HepG2 (cell line): ENCODE measurements around the gene EPC2. TPM values are rescaled to one million over a fixed set of nuclear protein-coding genes. Genes with fewer than 3 reads are reported as not detected.

ENCODE experiments used
- ATAC-seq: fragments of 200-7000 bp; cut with Tn5 transposase; 3 replicates; pipeline ENCODE4 v1.9.1; 2020; ENCODE audit warnings: mild to moderate bottlenecking, moderate library complexity
- BruUV-seq: library from RNA; stranded (reverse); fragments of 400-500 nt; replicated peaks from 2 replicates; lab custom pipeline; 2021; lab: Mats Ljungman, UMichigan
- CTCF ChIA-PET: fragments of 300-600 bp; formaldehyde crosslinking; extraction: SDS; loops from one replicate; lab custom pipeline; 2021; ENCODE audit warnings: low total read pairs, inconsistent platforms, low intra/inter-chr PET ratio; lab: Yijun Ruan, JAX
- POLR2A ChIA-PET: fragments of 350-600 bp; sonication (Branson Sonifier 250); formaldehyde crosslinking; loops from one replicate; lab custom pipeline; 2020; ENCODE audit warnings: antibody characterized with exemption, inconsistent platforms; lab: Yijun Ruan, JAX
- DNase-seq: peaks from one replicate; pipeline ENCODE4 v3.0.0-alpha.2; 2015; ENCODE audit warnings: low spot score
- FAIRE-seq: peaks from 3 replicates; lab custom pipeline; 2011; peaks lifted over from hg19 to GRCh38; lab: Jason Lieb, UNC
- H2AFZ ChIP-seq: one replicate; pipeline ENCODE4 v1.6.1; 2011; ENCODE audit warnings: low read length, inconsistent platforms
- H3K27ac ChIP-seq: fragments of 300-600 bp; 3 replicates; pipeline ENCODE4 v1.8.0; 2011; ENCODE audit warnings: mixed run types, mild to moderate bottlenecking, mixed read lengths, low read length, inconsistent platforms; ENCODE audit not compliant: insufficient read depth; ENCODE audit errors: extremely low read length
- H3K27me3 ChIP-seq, 2 experiments: fragments of 200-600 bp in 1 of 2; 2 replicates in 1 of 2; 3 replicates in 1 of 2; pipeline versions ENCODE4 v1.6.0 to v1.8.0; 2011; ENCODE audit warnings: low read length in 2 of 2, mild to moderate bottlenecking in 2 of 2, moderate library complexity in 2 of 2, inconsistent platforms in 1 of 2; ENCODE audit not compliant: insufficient read depth in 2 of 2, control insufficient read depth in 1 of 2
- H3K36me3 ChIP-seq, 2 experiments: fragments of 200-600 bp in 1 of 2; replicated peaks in 1 of 2; 2 replicates in 1 of 2; 3 replicates in 1 of 2; pipeline versions ENCODE4 v1.5.1 to v1.8.0; 2011; ENCODE audit warnings: low read length in 2 of 2, inconsistent platforms in 1 of 2; ENCODE audit not compliant: insufficient read depth in 2 of 2, control insufficient read depth in 1 of 2
- H3K4me1 ChIP-seq: 2 replicates; pipeline ENCODE4 v1.5.1; 2012; ENCODE audit warnings: low read length, inconsistent platforms; ENCODE audit not compliant: insufficient read depth
- H3K4me2 ChIP-seq: 2 replicates; pipeline ENCODE4 v1.6.0; 2011; ENCODE audit warnings: low read depth, low read length, inconsistent platforms
- H3K4me3 ChIP-seq, 3 experiments: fragments of 200-600 bp in 1 of 3; sonication (generic), shearing (Covaris generic) in 1 of 3; replicated peaks in 1 of 3; 2 replicates each; pipeline ENCODE4 v1.5.1; 2011 to 2016; ENCODE audit warnings: low read length in 3 of 3, inconsistent platforms in 2 of 3, low read depth in 2 of 3, mild to moderate bottlenecking in 2 of 3, control low read depth in 1 of 3, mixed read lengths in 1 of 3; ENCODE audit not compliant: insufficient read depth in 1 of 3
- H3K79me2 ChIP-seq: one replicate; pipeline ENCODE4 v1.6.1; 2011; ENCODE audit warnings: low read length, inconsistent platforms; ENCODE audit not compliant: insufficient read depth
- H3K9ac ChIP-seq: 2 replicates; pipeline ENCODE4 v1.6.0; 2011; ENCODE audit warnings: mild to moderate bottlenecking, low read depth, low read length, inconsistent platforms; ENCODE audit not compliant: insufficient read depth
- H3K9me3 ChIP-seq: 2 replicates; pipeline ENCODE4 v1.5.1; 2012; ENCODE audit warnings: mild to moderate bottlenecking, low read length
- H4K20me1 ChIP-seq: 2 replicates; pipeline ENCODE4 v1.6.0; 2011; ENCODE audit warnings: inconsistent platforms, mild to moderate bottlenecking, low read length, moderate library complexity; ENCODE audit not compliant: insufficient read depth
- EP300 ChIP-seq, 3 experiments: sonication (generic) in 1 of 3; formaldehyde crosslinking in 1 of 3; IDR thresholded peaks; 2 replicates each; pipeline versions ENCODE4 v1.5.1 to v1.6.1; 2011 to 2020; ENCODE audit warnings: low read depth in 2 of 3, low read length in 2 of 3, borderline replicate concordance in 1 of 3, improper control_type of control experiment in 1 of 3, mild to moderate bottlenecking in 1 of 3, missing genetic modification reagents in 1 of 3, moderate library complexity in 1 of 3
- SNRNP70 ChIP-seq: fragments of 200-400 bp; formaldehyde crosslinking; IDR thresholded peaks from 2 replicates; pipeline ENCODE4 v1.6.1; 2017; ENCODE audit warnings: mild to moderate bottlenecking, low read depth, low read length, moderate library complexity
- THRA ChIP-seq: sonication (generic); formaldehyde crosslinking; IDR thresholded peaks from 2 replicates; pipeline ENCODE4 v1.4.0; 2020; ENCODE audit warnings: missing genetic modification reagents, borderline replicate concordance
- ZNF33B ChIP-seq: sonication (generic); formaldehyde crosslinking; IDR thresholded peaks from 2 replicates; pipeline ENCODE4 v1.5.1; 2020; ENCODE audit warnings: mild to moderate bottlenecking, missing genetic modification reagents
- ZNF557 ChIP-seq: sonication (generic); formaldehyde crosslinking; IDR thresholded peaks from 2 replicates; pipeline ENCODE4 v1.4.0; 2020; ENCODE audit warnings: missing genetic modification reagents
- ZNF614 ChIP-seq: IDR thresholded peaks from 2 replicates; pipeline ENCODE4 v1.6.1; 2018; ENCODE audit warnings: missing biosample characterization, missing genetic modification reagents, inconsistent platforms, borderline replicate concordance
- in situ Hi-C: cut with HindIII; loops from 2 replicates; pipeline ENCODE4 v1.10.0; 2017; ENCODE audit warnings: low pct_unique_long_range_greater_than_20kb; ENCODE audit not compliant: extremely low pct_ligation_motif_present
- intact Hi-C: fragments of 100-400 bp; cut with micrococcal nuclease; formaldehyde crosslinking; loops from one replicate; pipeline ENCODE4 v1.10.0; 2022; ENCODE audit not compliant: unreplicated experiment
- polyA plus RNA-seq, 8 experiments: library from polyadenylated mRNA; depleted of rRNA in 3 of 8; stranded (reverse) in 7 of 8; unstranded in 1 of 8; fragments of >200 nt; fragmentation: Illumina TruSeq in 4 of 8; extraction: Trizol in 4 of 8; gene quantifications; 2 replicates each; pipeline versions ENCODE4 v1.2.1 to v1.2.3, GENCODE V29; 2011 to 2016; ENCODE audit warnings: low read depth in 4 of 8, missing spikeins in 1 of 8, mixed read lengths in 1 of 8; ENCODE audit not compliant: insufficient read depth in 1 of 8
- total RNA-seq, 5 experiments: library from RNA; depleted of rRNA; stranded (reverse); fragments of >200 nt; fragmentation: Illumina TruSeq; extraction: Trizol; gene quantifications; 2 replicates each; pipeline ENCODE4 v1.2.3, GENCODE V29; 2016; ENCODE audit warnings: low read depth in 1 of 5
- TF ChIP-seq, protein P1 (sequence below): sonication (generic); formaldehyde crosslinking; IDR thresholded peaks from 2 replicates; pipeline ENCODE4 v1.4.0; 2020; ENCODE audit warnings: missing genetic modification reagents

The EPC2 gene
- total and polyA plus RNA-seq, 2 of the 13 experiments (the other 11 are each of a cell fraction or from before 2014, with no cell fraction given) = 20.5 to 22.0 TPM

DNA sequence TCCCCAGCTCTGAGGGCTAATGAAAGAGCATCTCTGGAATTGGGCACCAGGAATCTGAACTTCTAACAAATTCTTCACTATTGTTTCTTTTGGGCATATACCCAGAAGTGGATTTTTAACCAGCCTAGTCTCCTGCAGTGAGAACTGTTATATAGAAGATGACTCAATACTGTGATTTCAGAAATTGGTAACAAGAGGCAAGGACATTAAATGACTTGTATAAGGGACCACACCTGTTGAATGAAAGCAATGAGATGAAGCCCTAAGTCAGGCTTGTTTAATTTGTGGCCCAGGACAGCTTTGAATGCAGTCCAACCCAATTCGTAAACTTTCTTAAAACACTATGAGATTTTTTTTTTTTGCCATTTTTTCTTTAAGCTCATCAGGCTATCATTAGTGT, 57.9 kb downstream of the EPC2 start (continued):
- TF ChIP-seq THRA (CRISPR knock-in tag) (no peak), SNRNP70 (no peak), ZNF33B (no peak)
- TF ChIP-seq, protein P1, sequence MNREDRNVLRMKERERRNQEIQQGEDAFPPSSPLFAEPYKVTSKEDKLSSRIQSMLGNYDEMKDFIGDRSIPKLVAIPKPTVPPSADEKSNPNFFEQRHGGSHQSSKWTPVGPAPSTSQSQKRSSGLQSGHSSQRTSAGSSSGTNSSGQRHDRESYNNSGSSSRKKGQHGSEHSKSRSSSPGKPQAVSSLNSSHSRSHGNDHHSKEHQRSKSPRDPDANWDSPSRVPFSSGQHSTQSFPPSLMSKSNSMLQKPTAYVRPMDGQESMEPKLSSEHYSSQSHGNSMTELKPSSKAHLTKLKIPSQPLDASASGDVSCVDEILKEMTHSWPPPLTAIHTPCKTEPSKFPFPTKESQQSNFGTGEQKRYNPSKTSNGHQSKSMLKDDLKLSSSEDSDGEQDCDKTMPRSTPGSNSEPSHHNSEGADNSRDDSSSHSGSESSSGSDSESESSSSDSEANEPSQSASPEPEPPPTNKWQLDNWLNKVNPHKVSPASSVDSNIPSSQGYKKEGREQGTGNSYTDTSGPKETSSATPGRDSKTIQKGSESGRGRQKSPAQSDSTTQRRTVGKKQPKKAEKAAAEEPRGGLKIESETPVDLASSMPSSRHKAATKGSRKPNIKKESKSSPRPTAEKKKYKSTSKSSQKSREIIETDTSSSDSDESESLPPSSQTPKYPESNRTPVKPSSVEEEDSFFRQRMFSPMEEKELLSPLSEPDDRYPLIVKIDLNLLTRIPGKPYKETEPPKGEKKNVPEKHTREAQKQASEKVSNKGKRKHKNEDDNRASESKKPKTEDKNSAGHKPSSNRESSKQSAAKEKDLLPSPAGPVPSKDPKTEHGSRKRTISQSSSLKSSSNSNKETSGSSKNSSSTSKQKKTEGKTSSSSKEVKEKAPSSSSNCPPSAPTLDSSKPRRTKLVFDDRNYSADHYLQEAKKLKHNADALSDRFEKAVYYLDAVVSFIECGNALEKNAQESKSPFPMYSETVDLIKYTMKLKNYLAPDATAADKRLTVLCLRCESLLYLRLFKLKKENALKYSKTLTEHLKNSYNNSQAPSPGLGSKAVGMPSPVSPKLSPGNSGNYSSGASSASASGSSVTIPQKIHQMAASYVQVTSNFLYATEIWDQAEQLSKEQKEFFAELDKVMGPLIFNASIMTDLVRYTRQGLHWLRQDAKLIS (CRISPR knock-in tag) = no peak

DNA sequence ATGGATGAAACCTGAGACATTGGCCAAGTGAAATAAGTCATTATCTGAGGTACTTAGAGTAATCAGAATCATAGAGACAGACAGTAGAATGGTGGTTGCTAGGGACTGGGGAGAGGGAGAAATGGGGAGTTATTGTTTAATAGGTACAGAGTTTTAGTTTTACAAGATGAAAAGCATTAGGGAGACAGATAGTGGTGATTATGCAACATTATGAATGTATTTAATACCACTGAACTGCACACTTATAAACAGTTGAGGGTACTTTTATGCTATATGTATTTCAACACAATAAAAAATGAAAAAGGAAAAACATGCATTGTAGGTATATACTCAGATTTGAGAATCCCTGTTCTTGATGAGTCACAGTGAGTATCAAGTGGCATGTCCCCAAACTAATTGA, 59.7 kb downstream of the EPC2 start:
- ATAC-seq = no peak
- Histone ChIP-seq H3K36me3 (peaks cover 6 to 18% of the 10 kb centered on the region in 2 experiments; a peak in 4 of 5 replicates), H3K27ac (no peak overlapping the region), H3K27me3 (no peaks in the 10 kb centered on the region)
- intact Hi-C loops = no loop called here
- TF ChIP-seq ZNF557 (CRISPR knock-in tag) (no peak), EP300 (IDR thresholded peaks at IDR 0.05; ENCODE audit: low read depth in 2 of 2, low read length in 2 of 2) (no peak), EP300 (CRISPR knock-in tag; IDR thresholded peaks at IDR 0.05; ENCODE audit: borderline replicate concordance) (no peak), ZNF614 (CRISPR knock-in tag) (no peak)
- TF ChIP-seq, all 625 proteins: peak for 0
- Histone ChIP-seq H3K4me1 (no peaks in the 10 kb centered on the region), H3K4me3 (no peak overlapping the region), H3K9me3 (peaks cover 22% of the 10 kb centered on the region), H3K79me2 (peaks cover 8% of the 10 kb centered on the region), H3K4me2 (no peak overlapping the region), H4K20me1 (no peaks in the 10 kb centered on the region), H3K9ac (no peak overlapping the region), H2AFZ (no peak overlapping the region)
- in situ Hi-C loops = no loop called here
- FAIRE-seq = no peak
- ChIA-PET POLR2A (no interaction called here), CTCF (no interaction called here)
- DNase-seq = no peak
- no TSS peak for BruUV-seq
